NCI-H1048 (cell line): Measurements from ENCODE around the gene RNF215.
"Not testable (repeated sequence)": the region's sequence is repeated elsewhere in the genome, so short reads cannot be mapped to it uniquely, and the experiment has no call there.

Experiments used
- DNase-seq: peaks from one replicate; lab custom pipeline; 2025; lab: John Stamatoyannopoulos, UW

Gene RNF215

GRCh38 chr22:30361916-30362650, 25.1 kb downstream of the RNF215 start:
- no peak for DNase-seq

- no peak for DNase-seq
Observed at GRCh38 chr22:30358541-30358940, 28.7 kb downstream of the RNF215 start.

GRCh38 chr22:30357650-30358215, 29.5 kb downstream of the RNF215 start:
- no peak for DNase-seq

GRCh38 chr22:30357236-30357570, 30.0 kb downstream of the RNF215 start:
- DNase-seq, result no peak

GRCh38 chr22:30356449-30357235, 30.6 kb downstream of the RNF215 start, which contains the start of the genes CCDC157 and SF3A1:
CCDC157 (plus strand) TSS chr22:30357007; CDS start chr22:30366001, 8,994 bp downstream.
SF3A1 (minus strand) TSS chr22:30356894; CDS start chr22:30356792, 102 bp downstream.
- DNase-seq, result peak; percentile 71

- DNase-seq, result no peak
Observed at GRCh38 chr22:30354644-30355043, 32.6 kb downstream of the RNF215 start.

- no peak for DNase-seq
Observed at GRCh38 chr22:30351226-30351625, 36.0 kb downstream of the RNF215 start.

- DNase-seq, result no peak
Observed at GRCh38 chr22:30348809-30349208, 38.4 kb downstream of the RNF215 start.

- no peak for DNase-seq
Observed at GRCh38 chr22:30348404-30348803, 38.8 kb downstream of the RNF215 start.

GRCh38 chr22:30347255-30347892, 39.8 kb downstream of the RNF215 start:
- DNase-seq, result no peak

- no peak for DNase-seq
Observed at GRCh38 chr22:30344447-30345200, 42.6 kb downstream of the RNF215 start.

- no peak for DNase-seq
Observed at GRCh38 chr22:30340911-30341685, 46.1 kb downstream of the RNF215 start.

GRCh38 chr22:30338802-30339201, 48.4 kb downstream of the RNF215 start:
- no peak for DNase-seq

- not testable (repeated sequence) for DNase-seq
Observed at GRCh38 chr22:30338341-30338740, 48.9 kb downstream of the RNF215 start.

GRCh38 chr22:30337461-30337778, 49.8 kb downstream of the RNF215 start:
- no peak for DNase-seq

- no peak for DNase-seq
Observed at GRCh38 chr22:30336752-30337460, 50.3 kb downstream of the RNF215 start.

GRCh38 chr22:30335236-30335635, 52.0 kb downstream of the RNF215 start:
- DNase-seq, result no peak

GRCh38 chr22:30334646-30335045, 52.6 kb downstream of the RNF215 start:
- DNase-seq, result no peak

- DNase-seq, result no peak
Observed at GRCh38 chr22:30333707-30334087, 53.5 kb downstream of the RNF215 start.

GRCh38 chr22:30332994-30333706, 54.1 kb downstream of the RNF215 start:
- no peak for DNase-seq
